Left renal cortex interstitium (tissue), 4 donors: Measurements from ENCODE around the gene BASP1. TPM values are rescaled to one million over a fixed set of nuclear protein-coding genes. Genes with fewer than 3 reads are reported as not detected.
"Not testable (repeated sequence)": the region's sequence is repeated elsewhere in the genome, so short reads cannot be mapped to it uniquely, and the experiment has no call there.

Experiments used
- DNase-seq, 4 donors: peaks; one replicate each; pipeline ENCODE4 v3.0.0-alpha.2; 2013; ENCODE audit warnings: low read depth in 4 of 4, low spot score in 2 of 4, missing footprints in 1 of 4
- polyA plus RNA-seq, 4 donors: library from polyadenylated mRNA; unstranded; fragments of 120-200 nt; gene quantifications; one replicate each; pipeline ENCODE4 v1.2.1, GENCODE V29; 2013; ENCODE audit not compliant: insufficient read length in 4 of 4

The BASP1 gene
- polyA plus RNA-seq, 4 donors: 80.2 to 106 (median 93.2) TPM

DNA sequence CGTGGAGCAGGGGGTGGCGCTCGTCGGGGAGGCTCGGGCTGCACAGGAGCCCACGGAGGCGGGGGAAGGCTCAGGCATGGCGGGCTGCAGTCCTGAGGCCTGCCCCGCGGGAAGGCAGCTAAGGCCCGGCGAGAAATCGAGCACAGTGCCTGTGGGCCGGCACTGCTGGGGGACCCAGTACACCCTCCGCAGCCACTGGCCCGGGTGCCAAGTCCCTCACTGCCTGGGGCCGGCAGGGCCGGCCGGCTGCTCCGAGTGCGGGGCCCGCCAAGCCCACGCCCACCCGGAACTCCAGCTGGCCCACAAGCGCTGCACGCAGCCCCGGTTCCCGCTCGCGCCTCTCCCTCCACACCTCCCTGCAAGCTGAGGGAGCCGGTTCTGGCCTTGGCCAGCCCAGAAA is 94.4 kb downstream of the BASP1 start:
- DNase-seq: not testable (repeated sequence)

DNA sequence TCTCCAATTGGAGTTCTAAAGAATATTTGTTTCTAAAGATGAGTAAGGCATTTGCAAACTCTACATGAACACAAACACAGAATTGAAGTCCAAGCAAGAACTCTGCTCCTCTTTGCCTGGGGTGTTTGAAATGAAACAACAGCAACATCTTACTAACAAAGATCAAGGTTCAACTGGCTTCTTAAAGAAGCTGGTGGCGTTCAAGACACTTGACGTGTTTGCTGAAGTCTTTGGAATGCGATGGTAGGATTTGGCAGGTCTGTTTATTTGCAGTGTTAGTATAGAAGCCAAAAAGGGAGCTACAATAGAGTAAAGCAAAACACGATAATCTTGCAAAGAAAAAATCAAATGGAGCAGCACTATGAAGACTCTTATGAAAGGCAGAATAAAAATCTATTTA is 94.9 kb downstream of the BASP1 start:
- DNase-seq: no peak

DNA sequence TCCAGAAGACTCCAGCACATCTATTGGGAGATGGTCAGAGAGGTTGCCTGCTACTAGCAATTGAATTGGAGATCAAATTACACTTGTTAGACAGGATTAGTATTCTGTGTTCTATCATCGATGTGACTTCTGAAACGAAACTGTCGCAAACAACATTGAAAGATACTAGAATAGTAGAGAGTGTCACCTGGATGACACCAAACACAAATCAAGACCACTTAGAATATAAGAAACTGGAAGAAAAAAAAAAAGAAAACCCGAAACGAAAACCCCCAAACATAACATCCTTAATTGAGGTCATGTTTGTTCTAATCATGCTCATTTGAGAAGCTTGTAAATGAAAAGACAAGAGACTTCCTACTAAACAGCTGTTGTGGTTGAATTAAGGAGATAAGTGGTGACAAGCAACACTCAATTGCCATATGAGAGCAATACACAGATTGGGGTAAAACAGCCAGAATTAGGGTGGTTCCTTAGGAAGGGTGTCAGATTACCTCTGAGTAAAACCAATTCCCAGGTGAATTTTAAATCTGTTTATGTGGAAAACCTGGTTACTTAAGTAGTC is 97.6 kb downstream of the BASP1 start:
- no peak for DNase-seq

DNA sequence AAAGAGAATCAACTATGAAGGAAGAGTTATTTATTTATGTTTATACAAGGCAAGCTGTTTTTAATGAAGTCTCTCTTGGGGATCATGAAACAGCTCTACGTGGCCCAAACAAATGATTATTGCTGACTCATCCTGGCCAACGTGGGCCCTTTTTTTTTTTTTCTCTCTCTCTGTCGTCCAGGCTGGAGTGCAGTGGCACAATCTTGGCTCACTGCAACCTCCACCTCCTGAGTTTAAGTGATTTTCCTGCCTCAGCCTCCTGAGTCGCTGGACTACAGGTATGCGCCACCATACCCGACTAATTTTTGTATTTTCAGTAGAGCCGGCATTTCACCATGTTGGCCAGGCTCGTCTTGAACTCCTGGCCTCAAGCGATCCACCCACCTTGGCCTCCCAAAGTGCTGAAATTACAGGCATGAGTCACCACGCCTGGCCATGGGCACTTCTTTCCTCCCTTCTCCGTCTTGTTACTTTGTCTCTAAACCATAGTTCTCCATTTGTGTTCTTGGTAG is 98.3 kb downstream of the BASP1 start:
- no peak for DNase-seq

DNA sequence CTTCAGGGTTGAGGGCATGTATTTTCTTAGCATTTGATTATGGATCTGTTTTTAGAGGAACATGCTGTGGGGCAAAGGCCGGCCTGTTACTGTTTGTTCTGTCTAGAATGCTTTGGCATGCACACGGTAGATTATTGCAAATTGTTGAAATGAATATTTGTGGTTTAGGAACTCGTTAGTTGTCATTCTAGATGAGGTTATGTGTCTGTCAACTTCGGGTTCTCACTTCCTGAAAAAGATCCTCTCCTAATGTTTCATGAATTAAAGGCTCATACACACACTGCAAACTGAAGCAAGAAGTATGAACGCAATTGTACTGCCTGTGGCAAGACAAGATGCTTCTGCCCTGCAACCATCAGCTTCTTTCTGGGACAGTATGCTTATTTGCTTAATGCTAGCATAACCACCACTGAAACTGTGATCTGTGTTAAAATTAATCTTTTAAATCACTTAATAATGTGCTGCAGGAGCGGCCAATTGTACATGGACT is 99.6 kb downstream of the BASP1 start:
- DNase-seq: no peak

DNA sequence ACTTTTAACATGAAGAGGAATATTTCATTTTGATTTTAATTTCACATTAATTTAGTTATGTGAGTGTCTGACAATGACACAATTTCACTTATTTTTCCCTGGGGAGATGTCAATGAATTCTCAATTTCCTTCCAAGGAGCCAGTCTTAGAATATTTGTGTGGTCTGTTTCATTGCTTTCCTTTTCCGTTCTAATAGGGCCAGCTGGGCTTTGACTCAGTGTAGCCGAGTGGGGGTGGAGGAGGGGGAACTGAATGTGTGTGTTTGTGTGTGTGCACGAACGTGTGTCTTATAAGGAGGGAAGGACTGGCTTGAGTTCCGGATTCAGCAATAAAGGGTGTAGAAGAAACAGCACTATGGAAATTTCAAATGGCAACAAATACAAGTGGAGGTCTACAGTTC is 100.0 kb downstream of the BASP1 start:
- DNase-seq: no peak

DNA sequence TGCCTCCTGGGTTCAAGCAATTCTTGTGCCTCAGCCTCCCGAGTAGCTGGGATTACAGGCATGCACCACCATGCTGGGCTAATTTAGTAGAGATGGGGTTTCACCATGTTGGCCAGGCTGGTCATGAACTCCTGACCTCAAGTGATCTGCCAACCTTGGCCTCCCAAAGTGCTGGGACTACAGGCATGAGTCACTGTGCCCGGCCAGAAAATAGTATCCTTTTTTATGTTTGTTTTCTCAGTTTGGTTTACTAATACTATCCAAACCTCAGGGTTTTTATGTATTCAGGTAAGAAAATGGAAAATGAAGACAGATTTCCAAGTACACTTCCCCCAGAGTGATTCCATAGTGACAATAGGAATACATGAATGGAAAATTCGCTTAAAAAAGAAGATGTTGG is 101.7 kb downstream of the BASP1 start:
- not testable (repeated sequence) for DNase-seq

DNA sequence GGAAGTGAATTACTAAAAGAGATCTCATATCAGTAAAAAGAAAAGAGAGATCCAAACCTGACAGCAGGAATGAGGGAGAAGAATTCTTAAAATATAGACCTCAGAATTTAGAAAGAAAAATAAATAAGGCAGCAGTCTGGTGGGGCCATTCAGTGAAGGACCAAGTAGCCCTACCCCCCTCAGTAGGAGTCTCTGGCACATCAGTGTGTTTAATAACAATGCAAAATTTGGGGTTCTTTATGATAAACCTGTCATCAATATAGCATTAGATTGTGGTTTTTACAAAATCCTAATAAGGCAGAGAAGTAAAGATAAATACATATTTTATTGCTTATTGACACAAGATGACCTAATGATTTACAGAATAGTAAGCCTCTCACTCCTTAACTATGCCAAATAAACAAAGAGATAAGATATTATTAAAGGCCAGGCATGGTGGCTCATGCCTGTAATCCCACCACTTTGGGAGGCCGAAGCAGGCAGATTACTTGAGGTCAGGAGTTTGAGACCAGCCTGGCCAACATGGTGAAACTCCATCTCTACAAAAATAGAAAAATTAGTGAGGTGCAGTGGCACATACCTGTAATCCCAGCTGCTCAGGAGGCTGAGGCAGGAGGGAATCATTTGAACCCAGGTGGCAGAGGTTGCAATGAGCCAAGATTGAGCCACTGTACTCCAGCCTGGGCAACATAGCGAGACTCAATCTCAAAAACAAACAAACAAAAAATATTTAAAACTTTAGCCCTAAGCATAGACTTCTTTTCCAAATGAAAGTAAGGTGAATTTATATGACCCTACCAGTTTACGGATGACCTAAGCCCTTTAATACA is 108.6 kb downstream of the BASP1 start:
- DNase-seq: no peak
